ENCODE data around the gene CDH18. TPM values are rescaled to one million over a fixed set of nuclear protein-coding genes. Genes with fewer than 3 reads are reported as not detected.

CDH18 gene
- total RNA-seq, 3 donors from 2014 or later: 0.76 TPM; not detected in 2

DNA sequence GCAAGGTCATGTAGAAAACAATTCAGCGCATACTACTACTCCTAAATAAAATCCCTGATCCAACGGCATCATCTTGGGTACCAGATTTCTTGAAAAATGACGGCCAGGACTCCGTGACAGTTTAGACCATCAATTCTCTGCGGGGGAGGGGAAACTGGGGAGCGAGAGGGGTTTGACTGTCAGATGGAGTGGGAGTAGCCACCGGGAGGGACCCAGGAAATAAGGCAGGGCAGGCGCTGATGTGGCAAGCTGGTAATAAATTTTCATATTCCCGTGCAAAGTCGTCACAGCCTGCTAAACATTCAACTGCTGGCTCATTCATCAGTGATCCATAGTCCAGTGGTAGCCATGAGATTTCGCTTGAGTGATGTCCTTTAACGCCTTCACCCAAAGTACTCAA, 457 bp upstream of the CDH18 start:
- Histone ChIP-seq H3K9me3 (no peaks in the 10 kb centered on the region), H3K4me1 (ENCODE audit: low read depth) (no peaks in the 10 kb centered on the region), H3K4me3 (no peak overlapping the region), H3K36me3 (ENCODE audit: low read depth) (no peaks in the 10 kb centered on the region)
- intact Hi-C loops (cut with DNase I, micrococcal nuclease): no loop called here
- no peak for TF ChIP-seq CTCF (IDR thresholded peaks at IDR 0.05)
- DNase-seq: no peak
- ATAC-seq: no peak

DNA sequence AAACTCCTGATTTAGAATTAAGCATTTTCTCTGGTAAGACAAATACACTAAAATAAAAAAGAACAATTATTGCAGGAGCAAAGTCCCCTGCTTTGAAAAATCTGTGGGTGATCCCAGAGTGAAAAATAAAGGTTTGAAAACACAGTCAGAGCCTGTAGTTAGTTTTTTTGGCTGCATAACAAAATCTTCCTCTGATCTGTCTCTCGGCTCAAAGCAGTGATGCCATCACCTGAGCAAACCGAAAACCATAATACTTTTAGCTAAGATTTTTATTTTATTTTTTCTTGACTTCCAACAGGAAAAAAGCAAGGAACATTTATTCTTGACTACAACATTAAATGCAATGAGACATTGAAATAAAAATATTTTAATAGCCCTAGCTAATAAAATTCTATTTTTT, 1.2 kb downstream of the CDH18 start:
- H3K4me3 ChIP-seq: no peak overlapping the region
- no peak for TF ChIP-seq CTCF (IDR thresholded peaks at IDR 0.05)
- ATAC-seq: no peak
- H3K36me3 ChIP-seq (ENCODE audit: low read depth): no peaks in the 10 kb centered on the region
- H3K9me3 ChIP-seq: no peaks in the 10 kb centered on the region
- no peak for DNase-seq
- intact Hi-C loops (cut with DNase I, micrococcal nuclease): no loop called here
- H3K4me1 ChIP-seq (ENCODE audit: low read depth): no peaks in the 10 kb centered on the region

- Histone ChIP-seq H3K4me3 (no peak overlapping the region), H3K9me3 (no peaks in the 10 kb centered on the region), H3K36me3 (ENCODE audit: low read depth) (no peaks in the 10 kb centered on the region), H3K4me1 (ENCODE audit: low read depth) (no peaks in the 10 kb centered on the region)
- no peak for TF ChIP-seq CTCF (IDR thresholded peaks at IDR 0.05)
- no peak for ATAC-seq
- no peak for DNase-seq
- intact Hi-C loops (cut with DNase I, micrococcal nuclease): no loop called here
Observed at GRCh38 chr5:19986031-19986619, 1.9 kb downstream of the CDH18 start.

GRCh38 chr5:19978476-19978875, 9.5 kb downstream of the CDH18 start:
- ATAC-seq: no peak
- Histone ChIP-seq H3K4me1 (ENCODE audit: low read depth) (no peaks in the 10 kb centered on the region), H3K36me3 (ENCODE audit: low read depth) (no peaks in the 10 kb centered on the region), H3K4me3 (no peak overlapping the region), H3K9me3 (no peaks in the 10 kb centered on the region)
- TF ChIP-seq CTCF (IDR thresholded peaks at IDR 0.05): no peak
- no peak for DNase-seq
- intact Hi-C loops (cut with DNase I, micrococcal nuclease): no loop called here

DNA sequence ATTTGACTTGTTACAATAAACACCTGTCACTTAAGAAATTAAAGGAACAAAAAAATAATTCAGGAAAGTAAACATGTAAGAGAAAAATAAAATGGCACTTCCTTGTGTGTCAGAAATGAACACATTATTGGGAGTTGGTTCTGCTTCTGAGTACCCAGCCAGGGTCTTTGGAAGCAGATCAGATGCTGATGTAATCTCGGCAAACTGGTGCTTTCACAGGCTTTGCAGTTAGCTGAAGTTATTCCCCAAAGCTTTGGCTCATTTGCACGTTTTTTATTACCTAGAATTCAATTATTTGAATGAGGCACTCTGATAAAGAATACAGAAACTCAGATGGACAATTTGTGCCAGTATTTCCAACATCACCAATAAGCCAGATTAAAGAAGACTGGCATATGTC, 10.9 kb downstream of the CDH18 start:
- Histone ChIP-seq H3K9me3 (no peaks in the 10 kb centered on the region), H3K36me3 (ENCODE audit: low read depth) (no peaks in the 10 kb centered on the region), H3K4me3 (no peak overlapping the region), H3K4me1 (ENCODE audit: low read depth) (no peaks in the 10 kb centered on the region)
- ATAC-seq: no peak
- no peak for DNase-seq
- intact Hi-C loops (cut with DNase I, micrococcal nuclease): no loop called here
- TF ChIP-seq CTCF (IDR thresholded peaks at IDR 0.05): no peak

GRCh38 chr5:19975795-19976194, 12.2 kb downstream of the CDH18 start:
- Histone ChIP-seq H3K9me3 (no peaks in the 10 kb centered on the region), H3K4me1 (ENCODE audit: low read depth) (no peaks in the 10 kb centered on the region), H3K4me3 (no peak overlapping the region), H3K36me3 (ENCODE audit: low read depth) (no peaks in the 10 kb centered on the region)
- DNase-seq (no peak), ATAC-seq (no peak)
- TF ChIP-seq CTCF (IDR thresholded peaks at IDR 0.05): no peak
- intact Hi-C loops (cut with DNase I, micrococcal nuclease): no loop called here
